H7 (cell line): ENCODE data around the gene DIPK1A. TPM values are rescaled to one million over a fixed set of nuclear protein-coding genes. Genes with fewer than 3 reads are reported as not detected.

Experiments used
- DNase-seq: peaks from one replicate; pipeline ENCODE4 v3.0.0; 2012
- H3K27me3 ChIP-seq: 2 replicates; pipeline ENCODE4 v1.6.0; 2011; ENCODE audit warnings: mild to moderate bottlenecking, low read length; ENCODE audit not compliant: control insufficient read depth, insufficient read depth
- H3K36me3 ChIP-seq: replicated peaks from 2 replicates; pipeline ENCODE4 v1.5.1; 2011; ENCODE audit warnings: low read length; ENCODE audit not compliant: control insufficient read depth, insufficient read depth
- H3K4me3 ChIP-seq: 2 replicates; pipeline ENCODE4 v1.5.1; 2011; ENCODE audit warnings: low read depth, mild to moderate bottlenecking, control low read depth, low read length, moderate library complexity; ENCODE audit not compliant: insufficient read depth
- total RNA-seq: library from RNA; depleted of rRNA; stranded (reverse); fragments of >200 nt; shearing (Covaris generic); gene quantifications from 2 replicates; pipeline ENCODE4 v1.2.3, GENCODE V29; 2014

The DIPK1A gene
- total RNA-seq, 1 experiment from 2014 or later = 3.1 TPM

DNA sequence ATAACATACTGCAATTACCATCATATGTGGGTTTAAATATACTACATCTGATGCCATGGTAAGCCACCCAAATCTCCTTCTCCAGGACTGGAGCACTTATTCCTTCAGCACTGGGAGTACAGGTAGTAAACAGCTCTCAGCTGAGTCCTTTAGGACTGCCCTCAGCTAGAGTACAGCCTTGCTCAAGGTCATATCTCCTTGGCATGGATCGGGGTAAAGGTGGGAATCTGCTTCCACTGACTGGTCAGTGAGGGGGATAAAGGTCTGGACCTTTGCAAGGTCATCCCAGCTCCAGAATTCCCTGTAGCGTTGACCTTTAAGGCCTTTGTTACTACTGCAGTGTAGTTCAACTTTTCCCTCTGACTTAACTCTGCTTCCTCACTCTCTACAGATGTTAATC, 90.7 kb downstream of the DIPK1A start:
- H3K36me3 ChIP-seq = no peaks in the 10 kb centered on the region
- no peaks in the 10 kb centered on the region for H3K27me3 ChIP-seq
- no peak for DNase-seq
- no peak overlapping the region for H3K4me3 ChIP-seq

DNA sequence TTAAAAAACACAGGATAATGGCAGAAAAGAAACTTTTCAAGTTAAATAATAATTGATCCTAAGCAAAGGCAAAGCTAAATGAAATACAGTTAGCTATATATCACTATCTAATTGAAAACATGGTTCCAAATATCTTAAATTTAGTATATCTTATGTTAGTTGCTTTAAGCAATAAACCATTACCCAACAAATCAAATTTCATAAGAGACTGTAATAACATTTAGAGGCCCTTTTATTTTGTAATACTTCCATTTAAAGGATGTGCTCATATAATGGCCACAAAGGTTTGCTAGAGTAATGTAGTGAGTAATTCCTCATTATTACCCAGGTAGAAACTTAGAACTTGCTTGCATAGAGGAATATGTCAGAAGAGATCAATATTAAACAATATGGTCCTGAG, 97.1 kb downstream of the DIPK1A start:
- no peak overlapping the region for H3K4me3 ChIP-seq
- H3K27me3 ChIP-seq = no peaks in the 10 kb centered on the region
- H3K36me3 ChIP-seq = no peaks in the 10 kb centered on the region
- no peak for DNase-seq

GRCh38 chr1:92862605-92863004, 98.7 kb downstream of the DIPK1A start:
- no peak overlapping the region for H3K4me3 ChIP-seq
- DNase-seq = no peak
- H3K27me3 ChIP-seq = no peaks in the 10 kb centered on the region
- H3K36me3 ChIP-seq = no peaks in the 10 kb centered on the region

DNA sequence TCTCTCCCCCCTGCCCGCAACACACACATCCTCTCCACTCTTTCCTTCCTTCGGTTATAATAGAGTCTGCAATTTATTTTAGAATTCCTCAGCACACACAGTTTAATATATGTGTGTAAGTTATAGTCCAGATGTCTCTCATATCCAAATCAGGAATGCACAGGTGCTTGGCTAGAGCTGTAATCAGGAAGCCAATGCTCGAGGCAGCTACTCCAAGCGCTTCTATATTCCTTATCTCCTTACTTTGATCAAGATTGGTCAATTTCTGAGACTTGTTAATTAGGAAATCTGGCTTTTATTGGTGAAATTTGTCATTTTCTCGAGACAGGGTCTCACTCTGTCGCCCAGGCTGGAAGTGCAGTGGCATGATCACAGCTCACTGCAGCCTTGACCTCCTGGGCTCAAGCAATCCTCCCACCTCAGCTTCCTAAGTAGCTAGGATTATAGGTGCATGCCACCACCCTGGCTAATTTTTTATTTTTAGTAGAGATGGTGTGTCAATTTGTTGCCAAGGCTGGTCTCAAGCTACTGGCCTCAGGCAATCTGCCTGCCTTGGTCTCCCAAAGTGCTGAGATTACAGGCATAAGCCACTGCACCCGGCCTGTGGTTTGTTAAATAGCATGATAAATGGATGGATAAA, 101.7 kb downstream of the DIPK1A start:
- no peak for DNase-seq
- no peaks in the 10 kb centered on the region for H3K36me3 ChIP-seq
- H3K27me3 ChIP-seq = no peaks in the 10 kb centered on the region
- H3K4me3 ChIP-seq = no peak overlapping the region

DNA sequence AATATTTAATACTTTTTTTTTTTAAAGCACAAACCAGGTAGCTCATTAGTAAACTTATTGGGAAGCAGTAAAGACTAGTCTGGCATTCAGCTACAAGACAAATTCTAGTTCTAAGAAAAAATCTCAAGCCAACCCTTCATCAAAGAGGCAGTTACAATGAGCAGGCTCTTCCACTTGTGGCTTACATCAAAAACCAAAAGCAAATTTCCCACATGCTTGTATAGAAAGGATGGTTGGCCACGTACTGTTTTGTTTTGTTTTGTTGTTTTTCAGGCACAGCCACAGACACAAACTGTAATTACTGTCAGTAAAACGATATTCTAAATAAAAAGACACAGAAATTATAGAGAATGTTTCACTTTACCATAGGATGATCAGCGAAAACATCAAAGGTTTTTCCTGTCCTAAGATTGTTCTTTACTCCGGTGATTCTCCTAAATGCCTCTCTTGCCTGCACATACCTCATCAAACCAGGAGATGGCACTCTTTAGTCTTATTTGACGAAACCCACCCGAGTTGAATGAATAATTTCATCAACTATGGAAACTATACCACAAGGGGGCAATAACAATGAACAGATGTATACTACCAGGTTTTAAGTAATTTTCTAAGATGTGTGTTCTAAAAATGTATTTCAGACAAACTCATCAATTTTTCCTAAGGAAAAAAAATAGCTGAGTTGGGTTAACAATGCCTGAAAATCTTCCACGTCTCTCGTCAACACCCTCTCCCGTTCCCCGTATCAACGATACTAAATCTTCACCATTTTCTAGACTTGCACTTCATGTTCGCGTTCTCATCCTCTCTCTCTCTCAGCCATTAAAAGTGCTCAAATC, 102.5 kb downstream of the DIPK1A start:
- Histone ChIP-seq H3K4me3 (no peak overlapping the region), H3K27me3 (no peaks in the 10 kb centered on the region), H3K36me3 (no peaks in the 10 kb centered on the region)
- peak; percentile 47 for DNase-seq

DNA sequence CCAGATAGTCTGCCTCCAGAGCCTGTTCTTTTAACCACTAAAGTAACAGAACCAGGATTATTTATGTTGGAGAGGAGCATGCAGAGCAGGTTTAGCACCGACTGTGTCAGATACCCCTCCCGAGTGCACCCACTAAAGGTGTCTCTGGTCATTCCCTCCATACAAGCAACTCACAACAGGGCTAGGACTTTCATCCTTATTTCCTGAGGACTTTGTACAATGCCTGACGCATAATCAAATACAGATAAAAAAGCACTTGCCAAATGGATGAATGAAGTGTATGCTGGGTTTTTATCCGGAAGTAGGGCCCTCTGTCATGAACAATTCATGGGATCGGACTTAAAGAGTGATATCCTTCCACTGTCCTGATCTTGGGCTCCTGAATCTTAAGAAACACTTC, 103.4 kb downstream of the DIPK1A start:
- DNase-seq = no peak
- H3K4me3 ChIP-seq = no peak overlapping the region
- H3K27me3 ChIP-seq = no peaks in the 10 kb centered on the region
- no peaks in the 10 kb centered on the region for H3K36me3 ChIP-seq

GRCh38 chr1:92855236-92855635, 106.0 kb downstream of the DIPK1A start:
- Histone ChIP-seq H3K4me3 (no peak overlapping the region), H3K36me3 (no peaks in the 10 kb centered on the region), H3K27me3 (no peaks in the 10 kb centered on the region)
- no peak for DNase-seq

DNA sequence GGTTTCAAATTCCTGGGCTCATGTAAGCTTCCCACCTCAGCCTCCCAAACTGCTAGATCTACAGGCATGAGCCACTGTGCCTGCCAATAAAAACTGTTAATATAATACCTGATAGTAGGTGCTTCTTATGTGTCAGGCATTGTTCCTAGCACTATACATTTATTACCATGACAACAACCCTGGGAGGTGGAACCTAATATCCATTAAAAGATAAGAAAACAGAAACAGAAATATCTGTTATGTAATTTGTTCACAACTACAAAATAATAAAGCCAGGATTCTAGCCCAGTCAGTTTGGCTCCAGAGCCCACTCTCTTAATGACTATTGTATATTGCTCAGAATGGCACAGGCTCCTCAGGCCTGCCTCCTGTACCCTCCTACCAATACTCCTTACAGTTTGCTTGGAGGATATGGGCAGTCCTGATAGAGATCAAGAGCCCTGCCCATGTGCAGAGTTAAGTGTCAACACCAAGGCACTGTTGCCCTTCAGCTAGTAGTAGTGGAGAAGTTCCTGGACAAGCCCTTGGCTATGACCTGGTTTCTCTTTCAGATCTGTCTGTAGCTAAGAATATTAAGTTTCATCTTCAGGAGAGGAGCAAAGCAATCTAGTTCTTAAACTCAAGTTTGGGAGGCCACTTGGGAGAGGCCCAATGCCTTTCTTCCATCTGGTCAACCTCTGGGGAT, 107.0 kb downstream of the DIPK1A start:
- Histone ChIP-seq H3K27me3 (no peaks in the 10 kb centered on the region), H3K4me3 (no peak overlapping the region), H3K36me3 (no peaks in the 10 kb centered on the region)
- no peak for DNase-seq

DNA sequence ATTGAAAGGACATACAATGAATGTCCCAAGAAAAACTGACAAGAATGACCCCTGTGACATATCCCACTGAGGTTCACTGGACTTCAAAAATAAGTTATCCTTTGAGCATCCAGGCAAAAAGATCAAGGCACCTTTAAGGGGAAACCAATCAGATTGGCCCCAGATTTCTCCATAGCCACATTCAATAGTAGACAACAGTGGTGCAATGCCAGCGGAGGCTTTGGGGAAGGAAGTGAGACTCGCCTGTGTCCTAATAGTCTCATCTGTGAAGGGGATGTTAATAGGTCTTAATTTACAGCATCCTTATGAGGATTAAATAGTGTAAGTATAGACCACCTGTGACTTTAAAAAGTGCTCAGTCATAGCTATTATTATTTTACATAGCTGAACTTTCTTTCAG, 108.0 kb downstream of the DIPK1A start:
- Histone ChIP-seq H3K27me3 (no peaks in the 10 kb centered on the region), H3K4me3 (no peak overlapping the region), H3K36me3 (no peaks in the 10 kb centered on the region)
- DNase-seq = no peak

GRCh38 chr1:92851729-92852128, 109.5 kb downstream of the DIPK1A start:
- no peaks in the 10 kb centered on the region for H3K27me3 ChIP-seq
- DNase-seq = no peak
- H3K36me3 ChIP-seq = no peaks in the 10 kb centered on the region
- H3K4me3 ChIP-seq = no peak overlapping the region

DNA sequence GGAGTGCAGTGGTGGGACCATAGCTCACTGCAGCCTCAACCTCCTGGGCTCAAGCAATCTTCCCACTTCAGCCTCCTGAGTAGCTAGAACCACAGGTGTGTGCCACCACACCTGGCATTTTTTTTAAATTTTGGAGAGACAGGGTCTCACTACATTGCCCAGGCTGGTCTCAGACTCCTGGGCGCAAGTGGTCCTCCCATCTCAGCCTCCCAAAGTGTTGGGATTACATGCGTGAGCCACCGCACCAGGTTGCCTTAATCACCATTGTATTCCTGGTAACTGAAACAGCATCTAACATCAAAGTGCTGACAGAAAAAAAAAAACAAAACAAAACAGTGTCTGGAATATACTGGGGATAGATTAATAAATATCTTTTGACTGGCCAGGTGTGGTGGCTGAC, 111.2 kb downstream of the DIPK1A start:
- Histone ChIP-seq H3K4me3 (no peak overlapping the region), H3K27me3 (no peaks in the 10 kb centered on the region), H3K36me3 (no peaks in the 10 kb centered on the region)
- DNase-seq = no peak

- no peak for DNase-seq
- Histone ChIP-seq H3K36me3 (no peaks in the 10 kb centered on the region; the same call in 1 of the 2 replicates), H3K27me3 (no peaks in the 10 kb centered on the region), H3K4me3 (no peak overlapping the region)
Measured at GRCh38 chr1:92848201-92848600, 113.1 kb downstream of the DIPK1A start.

GRCh38 chr1:92845908-92846307, 115.4 kb downstream of the DIPK1A start:
- Histone ChIP-seq H3K36me3 (peaks cover 11% of the 10 kb centered on the region), H3K27me3 (no peaks in the 10 kb centered on the region), H3K4me3 (no peak overlapping the region)
- DNase-seq = no peak

DNA sequence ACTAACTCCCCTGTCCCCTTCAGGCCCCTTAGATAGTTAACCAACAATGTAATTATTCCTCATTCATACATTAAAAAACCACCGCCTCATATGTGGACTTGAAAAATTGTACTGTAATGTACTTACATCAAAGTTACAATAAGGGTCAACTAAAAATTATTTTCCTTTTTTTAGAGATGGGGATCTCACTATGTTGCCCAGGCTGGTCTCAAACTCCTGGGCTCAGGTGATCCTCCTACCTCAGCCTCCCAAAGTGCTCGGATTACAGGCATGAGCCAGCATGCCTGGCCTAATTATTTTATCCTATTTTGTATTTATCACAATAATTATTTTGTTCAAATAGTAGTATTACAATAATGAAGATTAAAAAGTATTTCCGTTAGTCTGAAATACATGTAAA, 116.8 kb downstream of the DIPK1A start:
- DNase-seq = no peak
- Histone ChIP-seq H3K4me3 (no peak overlapping the region), H3K36me3 (peaks cover 24% of the 10 kb centered on the region), H3K27me3 (no peaks in the 10 kb centered on the region)
